Activated CD4-positive, alpha-beta T cell treated with anti-CD3 and anti-CD28 coated beads, Interleukin-2, amount 50 U/mL, for 48 hours (primary cell): ENCODE results near the gene ZMYND19.
A peak's percentile ranks its signal among the peaks of the same experiment; 100 is the strongest.
"Not testable (repeated sequence)": the region's sequence is repeated elsewhere in the genome, so short reads cannot be mapped to it uniquely, and the experiment has no call there.

ENCODE experiments used
- DNase-seq, 2 experiments: peaks; one replicate each; pipeline ENCODE4 v3.0.0-alpha.2; 2020

ZMYND19 gene

GRCh38 chr9:137586854-137587253 lies 3.5 kb downstream of the ZMYND19 start:
- DNase-seq: no peak

GRCh38 chr9:137583957-137584356 lies 6.4 kb downstream of the ZMYND19 start:
- no peak for DNase-seq

GRCh38 chr9:137583347-137583746 lies 7.0 kb downstream of the ZMYND19 start:
- no peak for DNase-seq

- DNase-seq: peak in 1 of 2 experiments; percentile 26
These were observed 7.9 kb downstream of the ZMYND19 start for GRCh38 chr9:137582286-137582860.

GRCh38 chr9:137581361-137582285 lies 8.7 kb downstream of the ZMYND19 start:
- no peak for DNase-seq

- no peak for DNase-seq
These were observed 9.4 kb downstream of the ZMYND19 start for GRCh38 chr9:137580954-137581322.

- no peak for DNase-seq
These were observed 9.9 kb downstream of the ZMYND19 start for GRCh38 chr9:137580209-137580953.

GRCh38 chr9:137579259-137579604 lies 11.1 kb downstream of the ZMYND19 start:
- DNase-seq: no peak

- DNase-seq: peak; percentile 98
These were observed 11.6 kb downstream of the ZMYND19 start, which contains the start of gene DPH7 for GRCh38 chr9:137578518-137579258. Gene DPH7, minus strand, starts transcription at chr9:137578925. Its CDS starts 148 bp downstream, at chr9:137578777.

GRCh38 chr9:137575716-137576411 lies 14.4 kb downstream of the ZMYND19 start:
- no peak for DNase-seq

- DNase-seq: peak; percentile 19 to 38
These were observed 15.0 kb downstream of the ZMYND19 start for GRCh38 chr9:137575364-137575715.

GRCh38 chr9:137574192-137574591 lies 16.1 kb downstream of the ZMYND19 start:
- DNase-seq: no peak

GRCh38 chr9:137570566-137570965 lies 19.7 kb downstream of the ZMYND19 start:
- DNase-seq: no peak

GRCh38 chr9:137569609-137570203 lies 20.6 kb downstream of the ZMYND19 start:
- DNase-seq: no peak

- not testable (repeated sequence) for DNase-seq
These were observed 21.9 kb downstream of the ZMYND19 start for GRCh38 chr9:137568445-137568844.

- no peak for DNase-seq
These were observed 25.4 kb downstream of the ZMYND19 start for GRCh38 chr9:137564817-137565411.

GRCh38 chr9:137564134-137564533 lies 26.2 kb downstream of the ZMYND19 start:
- DNase-seq: no peak

GRCh38 chr9:137558127-137558526 lies 32.2 kb downstream of the ZMYND19 start:
- DNase-seq: no peak

GRCh38 chr9:137556069-137556838 lies 34.1 kb downstream of the ZMYND19 start:
- DNase-seq: no peak

- no peak for DNase-seq
These were observed 35.1 kb downstream of the ZMYND19 start for GRCh38 chr9:137555179-137555578.

- DNase-seq: no peak
These were observed 36.0 kb downstream of the ZMYND19 start for GRCh38 chr9:137554349-137554748.
